Measurements from ENCODE around the gene GIMAP5. TPM values are rescaled to one million over a fixed set of nuclear protein-coding genes. Genes with fewer than 3 reads are reported as not detected.

The GIMAP5 gene
- total and polyA plus RNA-seq, 9 of the 15 experiments (the other 6 are each of a cell fraction or from before 2014, with no cell fraction given) = 0.35 TPM; not detected in 8

DNA sequence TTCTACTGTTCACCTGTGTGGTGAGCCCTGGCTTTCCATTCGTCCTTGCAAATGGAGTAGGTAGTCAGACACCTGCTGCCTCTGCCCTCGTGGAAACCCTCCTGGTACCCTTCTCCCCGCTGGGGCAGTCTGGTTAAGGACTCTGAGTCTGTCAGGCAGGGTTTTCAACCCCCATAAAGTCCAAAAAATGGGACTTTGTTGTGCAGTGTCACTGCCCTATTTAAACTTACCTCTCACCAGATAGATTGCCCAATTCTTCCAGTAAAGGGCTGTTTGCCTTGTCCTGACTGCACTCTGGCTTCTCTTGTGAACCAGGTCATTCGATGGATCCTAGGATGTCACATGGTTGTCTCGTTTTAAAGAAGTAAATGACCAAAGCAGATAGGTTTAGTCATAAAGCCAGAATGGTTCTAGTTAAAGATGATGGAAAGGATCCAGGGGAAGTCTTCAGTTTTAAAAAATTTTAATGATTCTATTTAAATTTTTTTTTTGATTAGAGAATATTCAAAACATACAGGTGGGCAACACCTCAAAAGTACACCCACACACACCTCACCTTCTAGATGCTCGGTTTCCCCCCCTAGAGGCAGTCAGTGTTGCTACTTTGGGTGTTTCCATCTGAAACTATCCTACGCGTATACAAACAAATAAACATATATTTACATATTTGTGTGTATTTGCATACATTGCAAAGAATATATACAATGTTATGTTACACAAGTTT is 41.0 kb downstream of the GIMAP5 start:
- FAIRE-seq = no peak
- H2AFZ ChIP-seq (ENCODE audit: low read depth, low read length) = no peak overlapping the region
- no peak overlapping the region for H3K4me2 ChIP-seq (ENCODE audit: insufficient read depth, low read length)

More for the DNA sequence above, 41.0 kb downstream of the GIMAP5 start:
- TF ChIP-seq MIER1 (IDR thresholded peaks at IDR 0.05; ENCODE audit: low read depth) (no peak), SLC30A9 (CRISPR knock-in tag; IDR thresholded peaks at IDR 0.05) (no peak), CREM (IDR thresholded peaks at IDR 0.05; ENCODE audit: low read depth) (no peak), CEBPG (CRISPR knock-in tag; IDR thresholded peaks at IDR 0.05) (no peak), CEBPG (tag; conservative IDR thresholded peaks at IDR 0.05 in 1 of 2, IDR thresholded peaks at IDR 0.05 in 1 of 2) (peak in 1 of 2 experiments; percentile 32; a peak in 2 of 4 replicates), SMAD3 (CRISPR knock-in tag; conservative IDR thresholded peaks at IDR 0.05) (no peak), NR1H2 (CRISPR knock-in tag; IDR thresholded peaks at IDR 0.05) (no peak), FOXA3 (CRISPR knock-in tag; conservative IDR thresholded peaks at IDR 0.05 in 1 of 2, IDR thresholded peaks at IDR 0.05 in 1 of 2) (no peak)
- Histone ChIP-seq H3K4me1 (replicated peaks in 1 of 2; ENCODE audit: control insufficient read depth in 2 of 2, insufficient read depth in 2 of 2, low read length in 2 of 2) (no peaks in the 10 kb centered on the region), H4K20me1 (replicated peaks; ENCODE audit: control insufficient read depth, insufficient read depth, low read length) (no peaks in the 10 kb centered on the region), H3K9me3 (replicated peaks; ENCODE audit: control insufficient read depth, insufficient read depth, low read depth, low read length) (no peaks in the 10 kb centered on the region), H3K4me3 (no peak overlapping the region), H3K79me2 (ENCODE audit: control insufficient read depth, insufficient read depth, low read length) (no peaks in the 10 kb centered on the region), H3K27ac (ENCODE audit: extremely low read depth, low read depth, low read length) (no peak overlapping the region), H3K36me3 (ENCODE audit: control insufficient read depth, insufficient read depth, low read length) (no peaks in the 10 kb centered on the region), H3K9me1 (ENCODE audit: control insufficient read depth, insufficient read depth, low read length) (no peaks in the 10 kb centered on the region), H3K27me3 (ENCODE audit: control insufficient read depth in 2 of 2, insufficient read depth in 2 of 2, low read length in 2 of 2) (peaks cover 9 to 15% of the 10 kb centered on the region in 2 experiments; a peak in 3 of 5 replicates), H3K9ac (ENCODE audit: insufficient read depth in 1 of 2, low read depth in 2 of 2, low read length in 2 of 2) (no peak overlapping the region)
- intact Hi-C loops (cut with micrococcal nuclease) (loop anchor here (1.0 to 2.0 kb wide), 4 partner anchors 99 to 394 kb away; no protein-coding TSS in a partner anchor), in situ Hi-C loops (cut with MboI) (no loop called here)
- BruUV-seq (replicated peaks) = no TSS peak
- ChIA-PET CTCF (ENCODE audit: low intra/inter-chr PET ratio) (interaction anchor here (0.6 to 2.5 kb wide), 11 partner anchors 29 to 394 kb away, joined by 3 to 22 read pairs (median 5); no protein-coding TSS in a partner anchor), POLR2A (interaction anchor here (0.5 to 1.0 kb wide), 3 partner anchors 15 to 426 kb away, joined by 3 to 5 read pairs (median 5); no protein-coding TSS in a partner anchor)
- ATAC-seq (peak; percentile 61), DNase-seq (ENCODE audit: extremely low read depth in 1 of 4, low spot score in 3 of 4) (peak in 1 of 4 experiments; percentile 17)
- WGBS (ENCODE audit: insufficient coverage, low coverage, missing lambda C conversion rate) = 12% methylated on average over 8 of the region's 8 CpGs

Data from K562 (cell line).